Body of pancreas (tissue), 4 donors: ENCODE measurements around the gene TRIM58. TPM values are rescaled to one million over a fixed set of nuclear protein-coding genes. Genes with fewer than 3 reads are reported as not detected.

ENCODE experiments used
- ATAC-seq: fragments of 150-250 bp; one replicate; pipeline ENCODE4 v1.9.1; 2016
- DNase-seq, 4 donors: peaks; one replicate each; pipeline ENCODE4 v3.0.0-alpha.2; 2019
- H3K27ac ChIP-seq, 4 donors: fragments of 200-600 bp; sonication (generic); 1 replicate in 3 of 4; 2 replicates in 1 of 4; pipeline versions ENCODE4 v1.5.1 to v1.6.1; 2016 to 2019; ENCODE audit warnings: mild to moderate bottlenecking in 1 of 4, mixed read lengths in 1 of 4, moderate library complexity in 1 of 4
- H3K27me3 ChIP-seq, 2 donors: fragments of 200-600 bp; sonication (generic); one replicate each; pipeline ENCODE4 v1.6.0; 2016; ENCODE audit warnings: mild to moderate bottlenecking in 1 of 2
- H3K36me3 ChIP-seq, 2 donors: fragments of 200-600 bp; sonication (generic); replicated peaks in 1 of 2; 2 replicates each; pipeline ENCODE4 v1.5.1; 2016; ENCODE audit warnings: low read depth in 2 of 2; ENCODE audit not compliant: insufficient read depth in 1 of 2
- H3K4me1 ChIP-seq: fragments of 200-600 bp; sonication (generic); one replicate; pipeline ENCODE4 v1.6.0; 2016
- H3K4me3 ChIP-seq, 2 donors: fragments of 200-600 bp; sonication (generic); 1 replicate in 1 of 2; 2 replicates in 1 of 2; pipeline ENCODE4 v1.5.1; 2016 to 2019
- H3K9me3 ChIP-seq, 3 donors: fragments of 200-600 bp; sonication (generic); 1 replicate in 2 of 3; 2 replicates in 1 of 3; pipeline ENCODE4 v1.5.1; 2016
- POLR2A ChIP-seq, 3 donors: fragments of 450-650 bp; IDR thresholded peaks; one replicate each; pipeline ENCODE4 v1.6.1; 2016; ENCODE audit warnings: antibody characterized with exemption in 3 of 3, mild to moderate bottlenecking in 2 of 3
- WGBS, 2 donors: methylation state at CpG; one replicate each; pipeline ENCODE4 v1.1.5; 2017; 5-methylcytosine and 5-hydroxymethylcytosine counted together
- intact Hi-C: fragments of 100-400 bp; cut with DNase I; formaldehyde crosslinking; loops from one replicate; pipeline ENCODE4 v1.15.1; 2023
- total RNA-seq, 2 donors: library from RNA; depleted of rRNA; stranded (reverse); fragments of >200 nt; gene quantifications; one replicate each; pipeline ENCODE4 v1.1.0, GENCODE V29; 2016
- TF ChIP-seq, protein P1 (sequence below), 7 experiments: fragments of 450-650 bp in 4 of 7; fragments of 200-600 bp in 3 of 7; sonication (generic) in 3 of 7; IDR thresholded peaks; one replicate each; pipeline ENCODE4 v1.5.1; 2016 to 2019; ENCODE audit warnings: antibody characterized with exemption in 7 of 7

The TRIM58 gene
- 1 to 10 TPM in 1 of 2 donors, under 1 TPM in 1; 0.99 to 3.4 TPM for total RNA-seq

GRCh38 chr1:247857069-247857984 is at the start of gene TRIM58:
TSS of gene TRIM58 (plus strand) at chr1:247857187. CDS start at chr1:247857247, 60 bp downstream.
- H3K27ac ChIP-seq = no peak within 1 kb of the TSS
- peak in 1 of 4 donors; percentile 68 for DNase-seq
- no peak for ATAC-seq
- H3K9me3 ChIP-seq = no peaks in the 10 kb centered on the region
- 2 to 5% methylated on average over 22 to 83 of the region's 109 CpGs for WGBS, 2 donors
- intact Hi-C loops = no loop called here
- H3K4me1 ChIP-seq = peaks cover 6% of the 10 kb centered on the region
- TF ChIP-seq POLR2A (IDR thresholded peaks at IDR 0.05) = peak in 1 of 3 donors; percentile 19
- TF ChIP-seq, protein P1, sequence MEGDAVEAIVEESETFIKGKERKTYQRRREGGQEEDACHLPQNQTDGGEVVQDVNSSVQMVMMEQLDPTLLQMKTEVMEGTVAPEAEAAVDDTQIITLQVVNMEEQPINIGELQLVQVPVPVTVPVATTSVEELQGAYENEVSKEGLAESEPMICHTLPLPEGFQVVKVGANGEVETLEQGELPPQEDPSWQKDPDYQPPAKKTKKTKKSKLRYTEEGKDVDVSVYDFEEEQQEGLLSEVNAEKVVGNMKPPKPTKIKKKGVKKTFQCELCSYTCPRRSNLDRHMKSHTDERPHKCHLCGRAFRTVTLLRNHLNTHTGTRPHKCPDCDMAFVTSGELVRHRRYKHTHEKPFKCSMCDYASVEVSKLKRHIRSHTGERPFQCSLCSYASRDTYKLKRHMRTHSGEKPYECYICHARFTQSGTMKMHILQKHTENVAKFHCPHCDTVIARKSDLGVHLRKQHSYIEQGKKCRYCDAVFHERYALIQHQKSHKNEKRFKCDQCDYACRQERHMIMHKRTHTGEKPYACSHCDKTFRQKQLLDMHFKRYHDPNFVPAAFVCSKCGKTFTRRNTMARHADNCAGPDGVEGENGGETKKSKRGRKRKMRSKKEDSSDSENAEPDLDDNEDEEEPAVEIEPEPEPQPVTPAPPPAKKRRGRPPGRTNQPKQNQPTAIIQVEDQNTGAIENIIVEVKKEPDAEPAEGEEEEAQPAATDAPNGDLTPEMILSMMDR (IDR thresholded peaks at IDR 0.05) = peak in 1 of 7 experiments; percentile 35
- no peaks in the 10 kb centered on the region for H3K27me3 ChIP-seq
- no peaks in the 10 kb centered on the region for H3K36me3 ChIP-seq
- H3K4me3 ChIP-seq = no peak within 1 kb of the TSS

- no peak for ATAC-seq
- TF ChIP-seq, protein P1 (IDR thresholded peaks at IDR 0.05) = no peak
- no peak for TF ChIP-seq POLR2A (IDR thresholded peaks at IDR 0.05)
These were observed 44.4 kb upstream of the TRIM58 start for GRCh38 chr1:247812637-247813036.

GRCh38 chr1:247822060-247822459 is 34.9 kb upstream of the TRIM58 start:
- Histone ChIP-seq H3K27me3 (no peaks in the 10 kb centered on the region), H3K36me3 (no peaks in the 10 kb centered on the region), H3K9me3 (no peaks in the 10 kb centered on the region), H3K4me1 (no peaks in the 10 kb centered on the region), H3K4me3 (no peak overlapping the region), H3K27ac (no peak overlapping the region)
- 58 to 69% methylated on average over 2 of the region's 2 CpGs for WGBS, 2 donors
- DNase-seq (no peak), ATAC-seq (no peak)
- intact Hi-C loops = no loop called here
- TF ChIP-seq POLR2A (IDR thresholded peaks at IDR 0.05) = no peak

More at GRCh38 chr1:247812637-247813036, 44.4 kb upstream of the TRIM58 start:
- Histone ChIP-seq H3K36me3 (no peaks in the 10 kb centered on the region), H3K4me3 (no peak overlapping the region), H3K27ac (no peak overlapping the region), H3K27me3 (no peaks in the 10 kb centered on the region), H3K9me3 (no peaks in the 10 kb centered on the region), H3K4me1 (no peaks in the 10 kb centered on the region)
- intact Hi-C loops = no loop called here
- no peak for DNase-seq
- WGBS, 2 donors = 28 to 33% methylated on average over 2 of the region's 2 CpGs

DNA sequence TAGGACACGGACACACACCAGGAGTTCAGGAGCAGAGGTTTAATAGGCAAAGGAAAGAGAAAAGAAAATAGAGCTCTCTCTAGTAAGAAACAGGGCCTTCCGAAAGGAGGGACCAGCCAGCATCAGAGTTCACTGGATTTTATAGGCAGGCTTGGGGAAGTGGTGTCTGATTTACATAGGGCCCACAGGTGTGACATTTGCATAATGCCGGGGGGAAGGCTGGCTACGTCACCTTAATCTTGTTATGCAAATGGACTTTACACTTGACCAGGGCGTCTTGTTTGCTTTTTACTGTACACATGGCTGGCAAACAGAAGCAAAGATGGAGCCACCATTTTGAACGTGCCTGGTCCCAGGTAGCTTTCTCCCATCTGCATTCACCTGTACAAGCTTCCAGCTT is 33.0 kb upstream of the TRIM58 start, which contains the start of gene OR14A16:
TSS of gene OR14A16 (minus strand) at position 97 of the 400 bp plus-strand sequence. CDS start 8,390 bp downstream, outside the sequence.
- no peak for DNase-seq
- Histone ChIP-seq H3K4me3 (no peak within 1 kb of the TSS), H3K9me3 (no peaks in the 10 kb centered on the region), H3K27me3 (no peaks in the 10 kb centered on the region), H3K27ac (no peak within 1 kb of the TSS), H3K4me1 (no peaks in the 10 kb centered on the region), H3K36me3 (no peaks in the 10 kb centered on the region)
- ATAC-seq = no peak
- 26 to 34% methylated on average over 6 of the region's 6 CpGs for WGBS, 2 donors
- intact Hi-C loops = no loop called here
- no peak for TF ChIP-seq POLR2A (IDR thresholded peaks at IDR 0.05)
- TF ChIP-seq, protein P1 (IDR thresholded peaks at IDR 0.05) = no peak

- 66 to 84% methylated on average over 11 to 12 of the region's 13 CpGs for WGBS, 2 donors
These were observed 31.6 kb upstream of the TRIM58 start for GRCh38 chr1:247825362-247825761.

More at GRCh38 chr1:247825362-247825761, 31.6 kb upstream of the TRIM58 start:
- H3K9me3 ChIP-seq = no peaks in the 10 kb centered on the region
- H3K4me3 ChIP-seq = no peak overlapping the region
- H3K4me1 ChIP-seq = no peaks in the 10 kb centered on the region
- TF ChIP-seq POLR2A (IDR thresholded peaks at IDR 0.05) = no peak
- TF ChIP-seq, protein P1 (IDR thresholded peaks at IDR 0.05) = no peak
- H3K27ac ChIP-seq = no peak overlapping the region
- no peaks in the 10 kb centered on the region for H3K27me3 ChIP-seq
- no peaks in the 10 kb centered on the region for H3K36me3 ChIP-seq
- DNase-seq (no peak), ATAC-seq (no peak)
- intact Hi-C loops = no loop called here
